ENCODE results near the gene ZNF385B. TPM values are rescaled to one million over a fixed set of nuclear protein-coding genes. Genes with fewer than 3 reads are reported as not detected.

Gene ZNF385B
- total RNA-seq, 2 donors from 2014 or later = not detected

GRCh38 chr2:179849719-179850118 is 11.7 kb downstream of the ZNF385B start:
- Mint-ChIP-seq H3K4me3 (no peak overlapping the region), H3K36me3 (ENCODE audit: low read depth) (no peaks in the 10 kb centered on the region)

GRCh38 chr2:179843541-179843940 is 17.9 kb downstream of the ZNF385B start:
- Mint-ChIP-seq H3K27me3 (peaks cover 28% of the 10 kb centered on the region), H3K27ac (no peak overlapping the region), H3K4me1 (peaks cover 2% of the 10 kb centered on the region), H3K4me3 (no peak overlapping the region), H3K36me3 (ENCODE audit: low read depth) (no peaks in the 10 kb centered on the region)
- DNase-seq = no peak
- ATAC-seq = no peak
- H3K9me3 ChIP-seq (ENCODE audit: control insufficient read depth, low read length, poor library complexity, severe bottlenecking) = no peaks in the 10 kb centered on the region

More at GRCh38 chr2:179849719-179850118, 11.7 kb downstream of the ZNF385B start:
- DNase-seq (no peak), ATAC-seq (no peak)
- Mint-ChIP-seq H3K27me3 (peaks cover 34% of the 10 kb centered on the region), H3K27ac (no peak overlapping the region), H3K4me1 (no peaks in the 10 kb centered on the region)
- no peaks in the 10 kb centered on the region for H3K9me3 ChIP-seq (ENCODE audit: control insufficient read depth, low read length, poor library complexity, severe bottlenecking)

- DNase-seq (no peak), ATAC-seq (no peak)
- no peaks in the 10 kb centered on the region for H3K9me3 ChIP-seq (ENCODE audit: control insufficient read depth, low read length, poor library complexity, severe bottlenecking)
- no peaks in the 10 kb centered on the region for H3K36me3 Mint-ChIP-seq (ENCODE audit: low read depth)
- peaks cover 25% of the 10 kb centered on the region for H3K27me3 Mint-ChIP-seq
- no peak overlapping the region for H3K27ac Mint-ChIP-seq
- no peak overlapping the region for H3K4me3 Mint-ChIP-seq
- H3K4me1 Mint-ChIP-seq = peaks cover 2% of the 10 kb centered on the region
These were observed 18.8 kb downstream of the ZNF385B start for GRCh38 chr2:179842498-179843153.

GRCh38 chr2:179840840-179841239 is 20.6 kb downstream of the ZNF385B start:
- H3K4me3 Mint-ChIP-seq = no peak overlapping the region
- H3K27ac Mint-ChIP-seq = no peak overlapping the region
- no peaks in the 10 kb centered on the region for H3K9me3 ChIP-seq (ENCODE audit: control insufficient read depth, low read length, poor library complexity, severe bottlenecking)
- H3K4me1 Mint-ChIP-seq = peaks cover 2% of the 10 kb centered on the region
- H3K36me3 Mint-ChIP-seq (ENCODE audit: low read depth) = no peaks in the 10 kb centered on the region
- no peak for DNase-seq
- ATAC-seq = no peak
- H3K27me3 Mint-ChIP-seq = peaks cover 16% of the 10 kb centered on the region

GRCh38 chr2:179837408-179837807 is 24.0 kb downstream of the ZNF385B start:
- H3K27ac Mint-ChIP-seq = no peak overlapping the region
- no peaks in the 10 kb centered on the region for H3K9me3 ChIP-seq (ENCODE audit: control insufficient read depth, low read length, poor library complexity, severe bottlenecking)
- no peaks in the 10 kb centered on the region for H3K36me3 Mint-ChIP-seq (ENCODE audit: low read depth)
- H3K4me1 Mint-ChIP-seq = peaks cover 2% of the 10 kb centered on the region
- peaks cover 10% of the 10 kb centered on the region for H3K27me3 Mint-ChIP-seq
- DNase-seq = no peak
- ATAC-seq = no peak
- no peak overlapping the region for H3K4me3 Mint-ChIP-seq

- no peak overlapping the region for H3K4me3 Mint-ChIP-seq
- no peaks in the 10 kb centered on the region for H3K36me3 Mint-ChIP-seq (ENCODE audit: low read depth)
- peaks cover 11% of the 10 kb centered on the region for H3K27me3 Mint-ChIP-seq
- H3K4me1 Mint-ChIP-seq = no peaks in the 10 kb centered on the region
- ATAC-seq (no peak), DNase-seq (no peak)
- H3K9me3 ChIP-seq (ENCODE audit: control insufficient read depth, low read length, poor library complexity, severe bottlenecking) = no peaks in the 10 kb centered on the region
- H3K27ac Mint-ChIP-seq = no peak overlapping the region
These were observed 31.2 kb downstream of the ZNF385B start for GRCh38 chr2:179830043-179830787.

- H3K9me3 ChIP-seq (ENCODE audit: control insufficient read depth, low read length, poor library complexity, severe bottlenecking) = no peaks in the 10 kb centered on the region
- Mint-ChIP-seq H3K36me3 (ENCODE audit: low read depth) (no peaks in the 10 kb centered on the region), H3K4me1 (no peaks in the 10 kb centered on the region), H3K4me3 (no peak overlapping the region), H3K27ac (no peak overlapping the region), H3K27me3 (peaks cover 15% of the 10 kb centered on the region)
- no peak for DNase-seq
- ATAC-seq = no peak
These were observed 35.1 kb downstream of the ZNF385B start for GRCh38 chr2:179826297-179826696.

GRCh38 chr2:179825494-179825893 is 35.9 kb downstream of the ZNF385B start:
- Mint-ChIP-seq H3K27me3 (peaks cover 17% of the 10 kb centered on the region), H3K4me3 (no peak overlapping the region), H3K36me3 (ENCODE audit: low read depth) (no peaks in the 10 kb centered on the region), H3K4me1 (no peaks in the 10 kb centered on the region), H3K27ac (no peak overlapping the region)
- ATAC-seq (no peak), DNase-seq (no peak)
- no peaks in the 10 kb centered on the region for H3K9me3 ChIP-seq (ENCODE audit: control insufficient read depth, low read length, poor library complexity, severe bottlenecking)

- H3K4me1 Mint-ChIP-seq = no peaks in the 10 kb centered on the region
These were observed 36.5 kb downstream of the ZNF385B start for GRCh38 chr2:179824961-179825360.

GRCh38 chr2:179822540-179822939 is 38.9 kb downstream of the ZNF385B start:
- Mint-ChIP-seq H3K4me3 (no peak overlapping the region), H3K4me1 (no peaks in the 10 kb centered on the region), H3K36me3 (ENCODE audit: low read depth) (no peaks in the 10 kb centered on the region), H3K27me3 (peaks cover 7% of the 10 kb centered on the region), H3K27ac (no peak overlapping the region)
- DNase-seq = no peak
- ATAC-seq = no peak
- H3K9me3 ChIP-seq (ENCODE audit: control insufficient read depth, low read length, poor library complexity, severe bottlenecking) = no peaks in the 10 kb centered on the region

More at GRCh38 chr2:179824961-179825360, 36.5 kb downstream of the ZNF385B start:
- Mint-ChIP-seq H3K27me3 (peaks cover 12% of the 10 kb centered on the region), H3K4me3 (no peak overlapping the region), H3K27ac (no peak overlapping the region), H3K36me3 (ENCODE audit: low read depth) (no peaks in the 10 kb centered on the region)
- H3K9me3 ChIP-seq (ENCODE audit: control insufficient read depth, low read length, poor library complexity, severe bottlenecking) = no peaks in the 10 kb centered on the region
- DNase-seq (no peak), ATAC-seq (no peak)

GRCh38 chr2:179818546-179818945 is 42.9 kb downstream of the ZNF385B start:
- no peak for DNase-seq
- Mint-ChIP-seq H3K4me3 (no peak overlapping the region), H3K27ac (no peak overlapping the region), H3K36me3 (ENCODE audit: low read depth) (no peaks in the 10 kb centered on the region), H3K27me3 (peaks cover 7% of the 10 kb centered on the region), H3K4me1 (peaks cover 2% of the 10 kb centered on the region)
- ATAC-seq = no peak
- H3K9me3 ChIP-seq (ENCODE audit: control insufficient read depth, low read length, poor library complexity, severe bottlenecking) = no peaks in the 10 kb centered on the region

GRCh38 chr2:179817181-179817841 is 44.1 kb downstream of the ZNF385B start:
- DNase-seq (no peak), ATAC-seq (no peak)
- H3K27me3 Mint-ChIP-seq = peaks cover 7% of the 10 kb centered on the region
- no peak overlapping the region for H3K27ac Mint-ChIP-seq
- no peak overlapping the region for H3K4me3 Mint-ChIP-seq
- no peaks in the 10 kb centered on the region for H3K9me3 ChIP-seq (ENCODE audit: control insufficient read depth, low read length, poor library complexity, severe bottlenecking)
- H3K36me3 Mint-ChIP-seq (ENCODE audit: low read depth) = no peaks in the 10 kb centered on the region
- H3K4me1 Mint-ChIP-seq = peaks cover 2% of the 10 kb centered on the region

GRCh38 chr2:179814050-179814449 is 47.4 kb downstream of the ZNF385B start:
- H3K9me3 ChIP-seq (ENCODE audit: control insufficient read depth, low read length, poor library complexity, severe bottlenecking) = no peaks in the 10 kb centered on the region
- DNase-seq (no peak), ATAC-seq (no peak)
- H3K4me1 Mint-ChIP-seq = peaks cover 2% of the 10 kb centered on the region
- no peak overlapping the region for H3K27ac Mint-ChIP-seq
- no peaks in the 10 kb centered on the region for H3K27me3 Mint-ChIP-seq
- H3K4me3 Mint-ChIP-seq = no peak overlapping the region
- H3K36me3 Mint-ChIP-seq (ENCODE audit: low read depth) = no peaks in the 10 kb centered on the region

Data from T-helper 17 cell (primary cell).